H9 (cell line): ENCODE data around the gene ITPA. TPM values are rescaled to one million over a fixed set of nuclear protein-coding genes. Genes with fewer than 3 reads are reported as not detected.

Source experiments
- DNase-seq: peaks from one replicate; pipeline ENCODE4 v3.0.0-alpha.2; 2017
- H2AFZ ChIP-seq: one replicate; pipeline ENCODE4 v1.6.1; 2013; ENCODE audit warnings: mild to moderate bottlenecking, low read length, control low read depth, moderate library complexity
- H2AK5ac ChIP-seq: 2 replicates; pipeline ENCODE4 v1.6.1; 2013; ENCODE audit warnings: low read length, control low read depth, mixed read lengths; ENCODE audit not compliant: insufficient read length
- H2BK120ac ChIP-seq: one replicate; pipeline ENCODE4 v1.6.1; 2013; ENCODE audit warnings: low read depth, mild to moderate bottlenecking, low read length, control low read depth, inconsistent platforms; ENCODE audit not compliant: poor library complexity, severe bottlenecking
- H2BK12ac ChIP-seq: 2 replicates; pipeline ENCODE4 v1.6.1; 2013; ENCODE audit warnings: low read length, control low read depth, mixed read lengths, low read depth; ENCODE audit not compliant: insufficient read length
- H2BK15ac ChIP-seq: 2 replicates; pipeline ENCODE4 v1.6.1; 2013; ENCODE audit warnings: low read depth, low read length, control low read depth
- H2BK20ac ChIP-seq: one replicate; pipeline ENCODE4 v1.6.1; 2013; ENCODE audit warnings: low read depth, mild to moderate bottlenecking, low read length, control low read depth, inconsistent platforms; ENCODE audit not compliant: poor library complexity, severe bottlenecking
- H2BK5ac ChIP-seq: 2 replicates; pipeline ENCODE4 v1.6.1; 2013; ENCODE audit warnings: low read length, control low read depth, mixed read lengths; ENCODE audit not compliant: insufficient read length
- H3K14ac ChIP-seq: 2 replicates; pipeline ENCODE4 v1.6.1; 2013; ENCODE audit warnings: low read length, control low read depth; ENCODE audit not compliant: insufficient read depth
- H3K18ac ChIP-seq: 2 replicates; pipeline ENCODE4 v1.6.1; 2013; ENCODE audit warnings: low read depth, mild to moderate bottlenecking, mixed read lengths, low read length, control low read depth; ENCODE audit not compliant: insufficient read length
- H3K23ac ChIP-seq: 2 replicates; pipeline ENCODE4 v1.6.1; 2013; ENCODE audit warnings: low read length, control low read depth, mixed read lengths, low read depth; ENCODE audit not compliant: insufficient read length
- H3K23me2 ChIP-seq: 2 replicates; pipeline ENCODE4 v1.6.1; 2013; ENCODE audit warnings: low read depth, mild to moderate bottlenecking, mixed read lengths, low read length, control low read depth; ENCODE audit not compliant: insufficient read length, poor library complexity, severe bottlenecking
- H3K27ac ChIP-seq: 2 replicates; pipeline ENCODE4 v1.5.1; 2013; ENCODE audit warnings: low read length, control low read depth, mixed read lengths, low read depth; ENCODE audit not compliant: insufficient read length
- H3K27me3 ChIP-seq: 2 replicates; pipeline ENCODE4 v1.6.1; 2013; ENCODE audit warnings: low read length, control low read depth, inconsistent platforms; ENCODE audit not compliant: insufficient read depth
- H3K4ac ChIP-seq: 2 replicates; pipeline ENCODE4 v1.6.1; 2013; ENCODE audit warnings: low read depth, mild to moderate bottlenecking, control low read depth, inconsistent platforms, low read length, moderate library complexity
- H3K4me1 ChIP-seq: 2 replicates; pipeline ENCODE4 v1.6.1; 2013; ENCODE audit warnings: low read length, control low read depth, inconsistent platforms; ENCODE audit not compliant: insufficient read depth
- H3K4me2 ChIP-seq: 2 replicates; pipeline ENCODE4 v1.6.1; 2013; ENCODE audit warnings: low read length, control low read depth, mixed read lengths; ENCODE audit not compliant: insufficient read length, insufficient read depth
- H3K56ac ChIP-seq: 2 replicates; pipeline ENCODE4 v1.6.1; 2013; ENCODE audit warnings: low read depth, mild to moderate bottlenecking, mixed read lengths, low read length, control low read depth; ENCODE audit not compliant: insufficient read length
- H3K79me1 ChIP-seq: 2 replicates; pipeline ENCODE4 v1.6.1; 2013; ENCODE audit warnings: low read depth, mild to moderate bottlenecking, moderate library complexity, low read length, control low read depth, inconsistent platforms; ENCODE audit not compliant: insufficient read depth, poor library complexity, severe bottlenecking
- H3K79me2 ChIP-seq: 2 replicates; pipeline ENCODE4 v1.6.1; 2013; ENCODE audit warnings: low read length, control low read depth, inconsistent platforms; ENCODE audit not compliant: insufficient read depth
- H3K9ac ChIP-seq: 2 replicates; pipeline ENCODE4 v1.6.1; 2013; ENCODE audit warnings: low read length, control low read depth, mixed read lengths; ENCODE audit not compliant: insufficient read length; ENCODE audit errors: extremely low read depth
- H3K9me3 ChIP-seq: one replicate; pipeline ENCODE4 v1.6.1; 2013; ENCODE audit warnings: low read depth, low read length, inconsistent platforms; ENCODE audit not compliant: control insufficient read depth
- H3T11ph ChIP-seq: one replicate; pipeline ENCODE4 v1.6.1; 2013; ENCODE audit warnings: mild to moderate bottlenecking, low read length, control low read depth, inconsistent platforms
- H4K20me1 ChIP-seq: one replicate; pipeline ENCODE4 v1.6.1; 2013; ENCODE audit not compliant: control insufficient read depth, insufficient read length, insufficient read depth
- H4K5ac ChIP-seq: 2 replicates; pipeline ENCODE4 v1.6.1; 2013; ENCODE audit warnings: low read depth, mild to moderate bottlenecking, mixed read lengths, low read length, control low read depth; ENCODE audit not compliant: insufficient read length
- H4K8ac ChIP-seq: replicated peaks from 2 replicates; pipeline ENCODE4 v1.6.1; 2013; ENCODE audit warnings: low read length, control low read depth, mixed read lengths, low read depth; ENCODE audit not compliant: insufficient read length
- H4K91ac ChIP-seq: 2 replicates; pipeline ENCODE4 v1.6.1; 2013; ENCODE audit warnings: low read depth, mild to moderate bottlenecking, moderate library complexity, mixed read lengths, low read length, control low read depth; ENCODE audit not compliant: insufficient read length
- H3K27ac Mint-ChIP-seq, 3 experiments: 2 replicates in 2 of 3; 3 replicates in 1 of 3; pipeline ENCODE4 v1.8.0; 2020 to 2021; ENCODE audit warnings: mixed read lengths in 3 of 3, mild to moderate bottlenecking in 1 of 3, moderate library complexity in 1 of 3
- H3K27me3 Mint-ChIP-seq: 2 replicates; pipeline ENCODE4 v1.8.0; 2021; ENCODE audit warnings: low read depth, mild to moderate bottlenecking, moderate library complexity, mixed read lengths
- H3K36me3 Mint-ChIP-seq, 3 experiments: 2 replicates in 2 of 3; 3 replicates in 1 of 3; pipeline ENCODE4 v1.8.0; 2020 to 2021; ENCODE audit warnings: low read depth in 3 of 3, mixed read lengths in 3 of 3; ENCODE audit not compliant: insufficient read depth in 1 of 3
- H3K4me1 Mint-ChIP-seq, 2 experiments: 2 replicates each; pipeline ENCODE4 v1.8.0; 2020; ENCODE audit warnings: mixed read lengths in 2 of 2
- H3K4me3 Mint-ChIP-seq, 2 experiments: 2 replicates in 1 of 2; 3 replicates in 1 of 2; pipeline ENCODE4 v1.8.0; 2020 to 2021; ENCODE audit warnings: mild to moderate bottlenecking in 2 of 2, mixed read lengths in 2 of 2, moderate library complexity in 1 of 2
- H3K9me3 Mint-ChIP-seq, 2 experiments: 2 replicates in 1 of 2; 3 replicates in 1 of 2; pipeline ENCODE4 v1.8.0; 2020; ENCODE audit warnings: mild to moderate bottlenecking in 2 of 2, mixed read lengths in 2 of 2, moderate library complexity in 1 of 2
- WGBS: extraction: QIAGEN DNeasy Blood & Tissue Kit; methylation state at CpG from one replicate; pipeline ENCODE4 v1.1.7; 2013; ENCODE audit warnings: missing lambda C conversion rate, low lambda C conversion rate, mixed read lengths; ENCODE audit not compliant: insufficient read length; ENCODE audit errors: extremely low coverage; 5-methylcytosine and 5-hydroxymethylcytosine counted together
- total RNA-seq: library from RNA; stranded (reverse); gene quantifications from 2 replicates; pipeline ENCODE4 v1.2.1, GENCODE V29; 2021
- TF ChIP-seq, protein P1 (sequence below): fragments of 200-600 bp; sonication (generic); conservative IDR thresholded peaks from 3 replicates; pipeline ENCODE4 v1.8.0; 2021; ENCODE audit warnings: antibody characterized with exemption, mild to moderate bottlenecking

The ITPA gene
- total RNA-seq, 1 experiment from 2014 or later = 74.5 TPM

DNA sequence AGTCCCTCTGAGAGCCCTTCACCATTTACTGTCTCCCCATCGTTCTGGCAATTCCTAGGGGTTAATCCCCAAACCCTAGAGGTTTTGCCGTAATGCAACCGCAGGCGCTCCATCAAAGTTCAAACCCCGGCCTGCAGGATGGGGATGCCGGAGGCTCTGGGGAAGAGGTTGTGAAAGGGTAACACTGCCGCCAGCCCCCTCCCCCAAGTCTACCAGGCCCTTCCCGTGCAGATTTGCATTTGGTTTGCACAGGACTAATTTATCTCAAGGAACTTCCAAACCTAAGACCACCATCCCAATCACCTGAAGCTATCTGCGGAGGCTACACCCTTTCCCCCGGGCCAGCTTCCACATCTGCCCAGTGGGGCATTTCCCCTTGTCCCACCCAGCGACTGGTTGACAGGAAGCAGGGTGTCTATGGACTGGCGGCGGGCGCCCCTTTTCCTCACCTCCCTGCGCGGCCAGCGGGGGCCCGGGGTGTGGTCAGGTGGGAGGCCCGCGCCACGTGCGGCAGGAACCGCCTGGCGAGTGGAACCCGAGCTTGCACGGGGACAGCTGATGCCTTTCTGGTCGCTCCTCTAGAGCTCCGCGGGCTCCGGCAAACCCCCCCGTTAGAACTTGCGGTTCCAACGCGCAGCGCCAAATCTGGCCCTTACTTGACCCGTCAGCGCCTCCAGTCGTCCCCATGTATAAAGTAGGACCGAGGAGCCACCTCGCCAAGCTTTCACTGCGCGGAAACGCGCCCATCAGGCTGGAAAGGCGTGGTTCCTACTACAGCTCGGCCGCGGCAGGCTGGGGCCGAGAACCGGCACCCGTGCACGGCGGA, 39.1 kb downstream of the ITPA start:
- peak; percentile 73 for DNase-seq
- no peak overlapping the region for H3T11ph ChIP-seq
- H3K27ac Mint-ChIP-seq = no peak overlapping the region
- H3K4me2 ChIP-seq = peak overlapping the region; percentile 50
- no peaks in the 10 kb centered on the region for H3K79me2 ChIP-seq
- no peak overlapping the region for H2BK15ac ChIP-seq
- H3K27ac ChIP-seq = no peak overlapping the region
- no peak overlapping the region for H2BK20ac ChIP-seq
- H3K18ac ChIP-seq = no peak overlapping the region
- no CpG with 5 or more reads among the region's 53 CpGs for WGBS
- no peak overlapping the region for H3K56ac ChIP-seq
- H3K4me1 ChIP-seq = no peaks in the 10 kb centered on the region; the same call in 1 of the 2 replicates
- H2BK5ac ChIP-seq = no peak overlapping the region
- no peaks in the 10 kb centered on the region; a peak in 2 of 7 replicates for H3K36me3 Mint-ChIP-seq
- no peak overlapping the region for H4K8ac ChIP-seq
- no peak overlapping the region for H3K23ac ChIP-seq
- peak overlapping the region; percentile 38 to 73 for H3K4me3 Mint-ChIP-seq
- H3K23me2 ChIP-seq = peaks cover 8% of the 10 kb centered on the region
- H3K79me1 ChIP-seq = no peaks in the 10 kb centered on the region
- H2BK12ac ChIP-seq = no peak overlapping the region
- H4K20me1 ChIP-seq = no peaks in the 10 kb centered on the region
- no peak overlapping the region for H4K91ac ChIP-seq
- no peak overlapping the region for H2AFZ ChIP-seq
- TF ChIP-seq, protein P1, sequence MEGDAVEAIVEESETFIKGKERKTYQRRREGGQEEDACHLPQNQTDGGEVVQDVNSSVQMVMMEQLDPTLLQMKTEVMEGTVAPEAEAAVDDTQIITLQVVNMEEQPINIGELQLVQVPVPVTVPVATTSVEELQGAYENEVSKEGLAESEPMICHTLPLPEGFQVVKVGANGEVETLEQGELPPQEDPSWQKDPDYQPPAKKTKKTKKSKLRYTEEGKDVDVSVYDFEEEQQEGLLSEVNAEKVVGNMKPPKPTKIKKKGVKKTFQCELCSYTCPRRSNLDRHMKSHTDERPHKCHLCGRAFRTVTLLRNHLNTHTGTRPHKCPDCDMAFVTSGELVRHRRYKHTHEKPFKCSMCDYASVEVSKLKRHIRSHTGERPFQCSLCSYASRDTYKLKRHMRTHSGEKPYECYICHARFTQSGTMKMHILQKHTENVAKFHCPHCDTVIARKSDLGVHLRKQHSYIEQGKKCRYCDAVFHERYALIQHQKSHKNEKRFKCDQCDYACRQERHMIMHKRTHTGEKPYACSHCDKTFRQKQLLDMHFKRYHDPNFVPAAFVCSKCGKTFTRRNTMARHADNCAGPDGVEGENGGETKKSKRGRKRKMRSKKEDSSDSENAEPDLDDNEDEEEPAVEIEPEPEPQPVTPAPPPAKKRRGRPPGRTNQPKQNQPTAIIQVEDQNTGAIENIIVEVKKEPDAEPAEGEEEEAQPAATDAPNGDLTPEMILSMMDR = no peak; the same call in 2 of the 3 replicates
- H2BK120ac ChIP-seq = no peak overlapping the region
- H3K14ac ChIP-seq = no peak overlapping the region
- no peak overlapping the region for H3K9ac ChIP-seq
- H3K27me3 ChIP-seq = no peaks in the 10 kb centered on the region; the same call in 1 of the 2 replicates
- H3K27me3 Mint-ChIP-seq = peaks cover 45% of the 10 kb centered on the region
- H4K5ac ChIP-seq = no peak overlapping the region
- H3K9me3 ChIP-seq = no peaks in the 10 kb centered on the region
- no peak overlapping the region for H3K4ac ChIP-seq
- H2AK5ac ChIP-seq = no peak overlapping the region
- H3K4me1 Mint-ChIP-seq = peaks cover 13 to 16% of the 10 kb centered on the region in 2 experiments
- H3K9me3 Mint-ChIP-seq = no peaks in the 10 kb centered on the region
